H9 (cell line): ENCODE data around the gene C14orf132. TPM values are rescaled to one million over a fixed set of nuclear protein-coding genes. Genes with fewer than 3 reads are reported as not detected.

Experiments
- DNase-seq: peaks from one replicate; pipeline ENCODE4 v3.0.0-alpha.2; 2017
- H2AFZ ChIP-seq: one replicate; pipeline ENCODE4 v1.6.1; 2013; ENCODE audit warnings: mild to moderate bottlenecking, low read length, control low read depth, moderate library complexity
- H2AK5ac ChIP-seq: 2 replicates; pipeline ENCODE4 v1.6.1; 2013; ENCODE audit warnings: low read length, control low read depth, mixed read lengths; ENCODE audit not compliant: insufficient read length
- H2BK120ac ChIP-seq: one replicate; pipeline ENCODE4 v1.6.1; 2013; ENCODE audit warnings: low read depth, mild to moderate bottlenecking, low read length, control low read depth, inconsistent platforms; ENCODE audit not compliant: poor library complexity, severe bottlenecking
- H2BK12ac ChIP-seq: 2 replicates; pipeline ENCODE4 v1.6.1; 2013; ENCODE audit warnings: low read length, control low read depth, mixed read lengths, low read depth; ENCODE audit not compliant: insufficient read length
- H2BK15ac ChIP-seq: 2 replicates; pipeline ENCODE4 v1.6.1; 2013; ENCODE audit warnings: low read depth, low read length, control low read depth
- H2BK20ac ChIP-seq: one replicate; pipeline ENCODE4 v1.6.1; 2013; ENCODE audit warnings: low read depth, mild to moderate bottlenecking, low read length, control low read depth, inconsistent platforms; ENCODE audit not compliant: poor library complexity, severe bottlenecking
- H2BK5ac ChIP-seq: 2 replicates; pipeline ENCODE4 v1.6.1; 2013; ENCODE audit warnings: low read length, control low read depth, mixed read lengths; ENCODE audit not compliant: insufficient read length
- H3K14ac ChIP-seq: 2 replicates; pipeline ENCODE4 v1.6.1; 2013; ENCODE audit warnings: low read length, control low read depth; ENCODE audit not compliant: insufficient read depth
- H3K18ac ChIP-seq: 2 replicates; pipeline ENCODE4 v1.6.1; 2013; ENCODE audit warnings: low read depth, mild to moderate bottlenecking, mixed read lengths, low read length, control low read depth; ENCODE audit not compliant: insufficient read length
- H3K23ac ChIP-seq: 2 replicates; pipeline ENCODE4 v1.6.1; 2013; ENCODE audit warnings: low read length, control low read depth, mixed read lengths, low read depth; ENCODE audit not compliant: insufficient read length
- H3K23me2 ChIP-seq: 2 replicates; pipeline ENCODE4 v1.6.1; 2013; ENCODE audit warnings: low read depth, mild to moderate bottlenecking, mixed read lengths, low read length, control low read depth; ENCODE audit not compliant: insufficient read length, poor library complexity, severe bottlenecking
- H3K27ac ChIP-seq: 2 replicates; pipeline ENCODE4 v1.5.1; 2013; ENCODE audit warnings: low read length, control low read depth, mixed read lengths, low read depth; ENCODE audit not compliant: insufficient read length
- H3K27me3 ChIP-seq: 2 replicates; pipeline ENCODE4 v1.6.1; 2013; ENCODE audit warnings: low read length, control low read depth, inconsistent platforms; ENCODE audit not compliant: insufficient read depth
- H3K4ac ChIP-seq: 2 replicates; pipeline ENCODE4 v1.6.1; 2013; ENCODE audit warnings: low read depth, mild to moderate bottlenecking, control low read depth, inconsistent platforms, low read length, moderate library complexity
- H3K4me1 ChIP-seq: 2 replicates; pipeline ENCODE4 v1.6.1; 2013; ENCODE audit warnings: low read length, control low read depth, inconsistent platforms; ENCODE audit not compliant: insufficient read depth
- H3K4me2 ChIP-seq: 2 replicates; pipeline ENCODE4 v1.6.1; 2013; ENCODE audit warnings: low read length, control low read depth, mixed read lengths; ENCODE audit not compliant: insufficient read length, insufficient read depth
- H3K56ac ChIP-seq: 2 replicates; pipeline ENCODE4 v1.6.1; 2013; ENCODE audit warnings: low read depth, mild to moderate bottlenecking, mixed read lengths, low read length, control low read depth; ENCODE audit not compliant: insufficient read length
- H3K79me1 ChIP-seq: 2 replicates; pipeline ENCODE4 v1.6.1; 2013; ENCODE audit warnings: low read depth, mild to moderate bottlenecking, moderate library complexity, low read length, control low read depth, inconsistent platforms; ENCODE audit not compliant: insufficient read depth, poor library complexity, severe bottlenecking
- H3K79me2 ChIP-seq: 2 replicates; pipeline ENCODE4 v1.6.1; 2013; ENCODE audit warnings: low read length, control low read depth, inconsistent platforms; ENCODE audit not compliant: insufficient read depth
- H3K9ac ChIP-seq: 2 replicates; pipeline ENCODE4 v1.6.1; 2013; ENCODE audit warnings: low read length, control low read depth, mixed read lengths; ENCODE audit not compliant: insufficient read length; ENCODE audit errors: extremely low read depth
- H3K9me3 ChIP-seq: one replicate; pipeline ENCODE4 v1.6.1; 2013; ENCODE audit warnings: low read depth, low read length, inconsistent platforms; ENCODE audit not compliant: control insufficient read depth
- H3T11ph ChIP-seq: one replicate; pipeline ENCODE4 v1.6.1; 2013; ENCODE audit warnings: mild to moderate bottlenecking, low read length, control low read depth, inconsistent platforms
- H4K20me1 ChIP-seq: one replicate; pipeline ENCODE4 v1.6.1; 2013; ENCODE audit not compliant: control insufficient read depth, insufficient read length, insufficient read depth
- H4K5ac ChIP-seq: 2 replicates; pipeline ENCODE4 v1.6.1; 2013; ENCODE audit warnings: low read depth, mild to moderate bottlenecking, mixed read lengths, low read length, control low read depth; ENCODE audit not compliant: insufficient read length
- H4K8ac ChIP-seq: replicated peaks from 2 replicates; pipeline ENCODE4 v1.6.1; 2013; ENCODE audit warnings: low read length, control low read depth, mixed read lengths, low read depth; ENCODE audit not compliant: insufficient read length
- H4K91ac ChIP-seq: 2 replicates; pipeline ENCODE4 v1.6.1; 2013; ENCODE audit warnings: low read depth, mild to moderate bottlenecking, moderate library complexity, mixed read lengths, low read length, control low read depth; ENCODE audit not compliant: insufficient read length
- H3K27ac Mint-ChIP-seq, 3 experiments: 2 replicates in 2 of 3; 3 replicates in 1 of 3; pipeline ENCODE4 v1.8.0; 2020 to 2021; ENCODE audit warnings: mixed read lengths in 3 of 3, mild to moderate bottlenecking in 1 of 3, moderate library complexity in 1 of 3
- H3K27me3 Mint-ChIP-seq: 2 replicates; pipeline ENCODE4 v1.8.0; 2021; ENCODE audit warnings: low read depth, mild to moderate bottlenecking, moderate library complexity, mixed read lengths
- H3K36me3 Mint-ChIP-seq, 3 experiments: 2 replicates in 2 of 3; 3 replicates in 1 of 3; pipeline ENCODE4 v1.8.0; 2020 to 2021; ENCODE audit warnings: low read depth in 3 of 3, mixed read lengths in 3 of 3; ENCODE audit not compliant: insufficient read depth in 1 of 3
- H3K4me1 Mint-ChIP-seq, 2 experiments: 2 replicates each; pipeline ENCODE4 v1.8.0; 2020; ENCODE audit warnings: mixed read lengths in 2 of 2
- H3K4me3 Mint-ChIP-seq, 2 experiments: 2 replicates in 1 of 2; 3 replicates in 1 of 2; pipeline ENCODE4 v1.8.0; 2020 to 2021; ENCODE audit warnings: mild to moderate bottlenecking in 2 of 2, mixed read lengths in 2 of 2, moderate library complexity in 1 of 2
- H3K9me3 Mint-ChIP-seq, 2 experiments: 2 replicates in 1 of 2; 3 replicates in 1 of 2; pipeline ENCODE4 v1.8.0; 2020; ENCODE audit warnings: mild to moderate bottlenecking in 2 of 2, mixed read lengths in 2 of 2, moderate library complexity in 1 of 2
- CTCF ChIP-seq: fragments of 200-600 bp; sonication (generic); conservative IDR thresholded peaks from 3 replicates; pipeline ENCODE4 v1.8.0; 2021; ENCODE audit warnings: antibody characterized with exemption, mild to moderate bottlenecking
- WGBS: extraction: QIAGEN DNeasy Blood & Tissue Kit; methylation state at CpG from one replicate; pipeline ENCODE4 v1.1.7; 2013; ENCODE audit warnings: missing lambda C conversion rate, low lambda C conversion rate, mixed read lengths; ENCODE audit not compliant: insufficient read length; ENCODE audit errors: extremely low coverage; 5-methylcytosine and 5-hydroxymethylcytosine counted together
- total RNA-seq: library from RNA; stranded (reverse); gene quantifications from 2 replicates; pipeline ENCODE4 v1.2.1, GENCODE V29; 2021

C14orf132 gene
- total RNA-seq, 1 experiment from 2014 or later = 5.7 TPM

GRCh38 chr14:96016501-96017160 lies 22.5 kb upstream of the C14orf132 start:
- no peak overlapping the region for H3K27ac Mint-ChIP-seq
- H3K9ac ChIP-seq = no peak overlapping the region
- no peak for TF ChIP-seq CTCF
- H4K20me1 ChIP-seq = no peaks in the 10 kb centered on the region
- no peak overlapping the region for H3T11ph ChIP-seq
- H3K56ac ChIP-seq = no peak overlapping the region
- no peak overlapping the region for H2AK5ac ChIP-seq
- H3K14ac ChIP-seq = no peak overlapping the region
- H3K9me3 Mint-ChIP-seq = peaks cover 10 to 18% of the 10 kb centered on the region in 2 experiments
- H3K27me3 ChIP-seq = no peaks in the 10 kb centered on the region
- no peak overlapping the region for H2BK12ac ChIP-seq
- no peaks in the 10 kb centered on the region for H3K79me1 ChIP-seq
- H3K36me3 Mint-ChIP-seq = peaks cover 2 to 9% (median 2%) of the 10 kb centered on the region in 3 experiments; a peak in 5 of 7 replicates
- no peaks in the 10 kb centered on the region for H3K4me1 ChIP-seq
- no peak overlapping the region for H2BK15ac ChIP-seq
- H2BK120ac ChIP-seq = no peak overlapping the region
- H3K18ac ChIP-seq = no peak overlapping the region
- no peak overlapping the region for H3K4ac ChIP-seq
- H3K4me2 ChIP-seq = no peak overlapping the region
- H3K23me2 ChIP-seq = no peaks in the 10 kb centered on the region
- no peak overlapping the region for H2AFZ ChIP-seq
- peaks cover 2% of the 10 kb centered on the region for H3K9me3 ChIP-seq
- DNase-seq = no peak
- H4K8ac ChIP-seq = no peak overlapping the region
- H2BK5ac ChIP-seq = no peak overlapping the region
- no peak overlapping the region for H2BK20ac ChIP-seq
- H3K23ac ChIP-seq = no peak overlapping the region
- H3K79me2 ChIP-seq = no peaks in the 10 kb centered on the region
- no peak overlapping the region for H3K27ac ChIP-seq
- no peak overlapping the region for H4K91ac ChIP-seq
- H3K27me3 Mint-ChIP-seq = peaks cover 22% of the 10 kb centered on the region
- H3K4me1 Mint-ChIP-seq = peaks cover 3 to 4% of the 10 kb centered on the region in 2 experiments; a peak in 1 of 4 replicates
- H4K5ac ChIP-seq = no peak overlapping the region
- H3K4me3 Mint-ChIP-seq = no peak overlapping the region
- no CpG with 5 or more reads among the region's 7 CpGs for WGBS
